PFSK-1 (cell line): ENCODE data around the gene FUCA2.

Source experiments
- FOXP2 ChIP-seq: optimal IDR thresholded peaks from 2 replicates; pipeline ENCODE3; 2011; ENCODE audit warnings: borderline replicate concordance, control low read depth, inconsistent platforms; ENCODE audit not compliant: insufficient read depth; ENCODE audit errors: extremely low read length, extremely low read depth
- POLR2AphosphoS5 ChIP-seq: IDR thresholded peaks from 2 replicates; pipeline ENCODE4 v1.6.1; 2012; ENCODE audit warnings: low read depth, mild to moderate bottlenecking, control low read depth, low read length, moderate library complexity
- REST ChIP-seq, 2 experiments: IDR thresholded peaks; 2 replicates each; pipeline versions ENCODE4 v1.6.1 to v1.8.0; 2011 to 2012; ENCODE audit warnings: low read depth in 2 of 2, low read length in 2 of 2, control low read depth in 1 of 2, inconsistent platforms in 1 of 2, mild to moderate bottlenecking in 1 of 2, moderate library complexity in 1 of 2; ENCODE audit not compliant: insufficient read depth in 1 of 2
- SIN3A ChIP-seq: IDR thresholded peaks from 2 replicates; pipeline ENCODE4 v1.6.1; 2012; ENCODE audit warnings: mild to moderate bottlenecking, low read length, moderate library complexity, borderline replicate concordance; ENCODE audit not compliant: insufficient read depth
- TAF1 ChIP-seq: IDR thresholded peaks from 2 replicates; pipeline ENCODE4 v1.6.1; 2012; ENCODE audit warnings: low read length, control low read depth, borderline replicate concordance; ENCODE audit not compliant: insufficient read depth

FUCA2 gene

GRCh38 chr6:143555582-143555981 lies 44.1 kb upstream of the FUCA2 start:
- no peak for TF ChIP-seq REST (IDR thresholded peaks at IDR 0.05; ENCODE audit: insufficient read depth in 1 of 2, low read depth in 2 of 2, low read length in 2 of 2)
- no peak for TF ChIP-seq SIN3A

- no peak for TF ChIP-seq TAF1
- no peak for TF ChIP-seq SIN3A
- no peak for TF ChIP-seq REST (IDR thresholded peaks at IDR 0.05; ENCODE audit: insufficient read depth in 1 of 2, low read depth in 2 of 2, low read length in 2 of 2)
- no peak for TF ChIP-seq POLR2AphosphoS5
- TF ChIP-seq FOXP2 = no peak
Observed at GRCh38 chr6:143555071-143555492, 43.6 kb upstream of the FUCA2 start.

GRCh38 chr6:143553337-143553736 lies 41.8 kb upstream of the FUCA2 start:
- no peak for TF ChIP-seq TAF1
- TF ChIP-seq SIN3A = no peak
- TF ChIP-seq FOXP2 = no peak
- no peak for TF ChIP-seq REST (IDR thresholded peaks at IDR 0.05; ENCODE audit: insufficient read depth in 1 of 2, low read depth in 2 of 2, low read length in 2 of 2)
- TF ChIP-seq POLR2AphosphoS5 = no peak

- TF ChIP-seq POLR2AphosphoS5 (no peak), TAF1 (no peak)
Observed at GRCh38 chr6:143549949-143550268, 38.4 kb upstream of the FUCA2 start.

- TF ChIP-seq TAF1 (no peak), POLR2AphosphoS5 (no peak), SIN3A (no peak), FOXP2 (no peak), REST (IDR thresholded peaks at IDR 0.05; ENCODE audit: insufficient read depth in 1 of 2, low read depth in 2 of 2, low read length in 2 of 2) (no peak)
Observed at GRCh38 chr6:143549221-143549948, 37.9 kb upstream of the FUCA2 start.
